GM12892 (cell line): ENCODE measurements around the gene ETS2.

Experiments used
- DNase-seq: peaks from one replicate; pipeline ENCODE4 v3.0.0; 2011; ENCODE audit not compliant: insufficient read length
- FAIRE-seq: peaks from 2 replicates; lab custom pipeline; 2011; peaks lifted over from hg19 to GRCh38; lab: Jason Lieb, UNC
- POLR2A ChIP-seq: IDR thresholded peaks from 2 replicates; pipeline ENCODE4 v1.6.1; 2011; ENCODE audit warnings: low read depth, low read length, control low read depth
- POLR2AphosphoS5 ChIP-seq: IDR thresholded peaks from 2 replicates; pipeline ENCODE4 v1.6.1; 2011; ENCODE audit warnings: low read depth, low read length, control low read depth
- TAF1 ChIP-seq: IDR thresholded peaks from 2 replicates; pipeline ENCODE4 v1.6.1; 2011; ENCODE audit warnings: low read depth, mild to moderate bottlenecking, control low read depth, low read length, borderline replicate concordance

ETS2 gene

DNA sequence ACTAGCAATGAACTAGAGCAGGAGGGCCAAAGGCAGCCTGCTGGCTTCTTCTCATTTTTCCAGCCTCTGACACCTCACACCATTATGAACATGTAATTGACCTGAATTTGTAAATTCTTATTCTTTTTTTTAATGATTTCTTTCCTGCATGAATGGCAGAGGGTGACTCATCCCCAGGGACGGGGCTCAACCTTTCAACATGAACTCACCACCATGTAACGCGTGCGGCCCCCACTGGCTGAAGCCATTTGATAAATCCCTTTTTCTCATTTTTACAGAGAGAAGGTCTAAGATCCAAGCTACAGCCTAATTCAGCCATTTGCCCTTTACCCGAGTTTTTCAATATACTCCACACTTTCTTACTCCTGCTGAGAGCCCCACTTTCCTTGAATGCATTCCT, 9.3 kb upstream of the ETS2 start:
- TF ChIP-seq POLR2A (no peak), POLR2AphosphoS5 (no peak), TAF1 (no peak)
- DNase-seq (no peak), FAIRE-seq (no peak)

DNA sequence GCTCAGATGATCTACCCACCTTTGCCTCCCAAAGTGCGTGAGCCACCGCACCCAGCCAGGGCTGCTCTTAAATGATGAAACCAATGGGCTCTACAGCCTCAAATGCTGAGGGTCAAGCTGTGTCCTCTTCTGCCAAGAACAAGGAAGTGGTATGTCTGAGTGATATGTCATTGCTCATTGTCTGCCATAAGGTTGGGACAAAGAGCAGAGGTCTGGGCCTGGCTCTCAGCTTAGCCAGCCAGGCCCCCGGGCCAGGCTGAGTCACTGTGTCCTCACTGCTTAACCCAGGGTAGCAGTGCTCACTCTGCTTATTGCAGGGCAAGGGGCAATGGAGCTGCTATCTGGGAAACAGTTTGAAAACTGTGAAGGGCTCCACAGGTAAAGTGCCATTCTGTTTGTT, 8.3 kb upstream of the ETS2 start:
- no peak for FAIRE-seq

DNA sequence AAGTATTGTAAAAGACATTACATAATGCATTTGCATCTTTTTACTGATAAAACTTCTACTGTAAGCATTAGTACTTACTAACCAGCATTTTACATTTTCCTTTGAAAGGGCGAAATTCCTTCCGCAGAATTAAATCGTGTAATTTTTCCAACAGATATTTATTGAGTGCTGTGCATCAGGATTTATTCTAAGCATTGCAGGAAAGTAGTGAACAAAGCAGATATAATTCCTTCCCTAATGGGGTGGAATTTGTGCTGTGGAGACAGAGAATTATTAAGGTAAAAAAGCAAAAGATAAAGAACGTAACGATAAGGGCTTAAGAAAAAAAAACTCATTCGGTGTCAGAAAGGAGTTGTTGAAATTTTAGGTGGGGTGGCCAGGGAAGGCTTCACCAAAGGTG, 7.6 kb upstream of the ETS2 start:
- FAIRE-seq (no peak), DNase-seq (no peak)
- TF ChIP-seq POLR2A (no peak), POLR2AphosphoS5 (no peak), TAF1 (no peak)

More for the DNA sequence above, 8.3 kb upstream of the ETS2 start:
- no peak for DNase-seq
- TF ChIP-seq TAF1, result no peak
- no peak for TF ChIP-seq POLR2A
- TF ChIP-seq POLR2AphosphoS5, result no peak

DNA sequence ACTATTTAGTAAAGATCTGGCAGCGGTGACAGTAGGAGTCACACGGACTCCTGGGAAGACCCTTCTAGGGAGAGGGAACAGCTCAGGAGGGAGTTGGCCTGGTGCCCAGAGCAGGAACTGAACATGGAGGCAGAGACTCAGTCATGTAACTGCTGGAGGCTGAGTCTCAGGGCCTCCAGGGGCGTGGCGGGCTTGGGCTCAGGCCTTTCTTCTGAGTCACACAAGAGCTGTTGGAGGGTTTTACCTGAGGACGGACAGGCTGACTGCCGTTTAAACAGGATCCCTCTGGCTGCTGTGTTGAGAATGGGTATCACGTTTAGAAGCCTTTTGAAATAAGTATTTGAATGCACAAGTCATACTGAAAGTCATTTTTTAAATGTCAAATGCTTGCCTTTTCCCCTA, 7.2 kb upstream of the ETS2 start:
- no peak for TF ChIP-seq POLR2AphosphoS5
- no peak for TF ChIP-seq POLR2A
- TF ChIP-seq TAF1, result no peak
- FAIRE-seq, result no peak
- no peak for DNase-seq

DNA sequence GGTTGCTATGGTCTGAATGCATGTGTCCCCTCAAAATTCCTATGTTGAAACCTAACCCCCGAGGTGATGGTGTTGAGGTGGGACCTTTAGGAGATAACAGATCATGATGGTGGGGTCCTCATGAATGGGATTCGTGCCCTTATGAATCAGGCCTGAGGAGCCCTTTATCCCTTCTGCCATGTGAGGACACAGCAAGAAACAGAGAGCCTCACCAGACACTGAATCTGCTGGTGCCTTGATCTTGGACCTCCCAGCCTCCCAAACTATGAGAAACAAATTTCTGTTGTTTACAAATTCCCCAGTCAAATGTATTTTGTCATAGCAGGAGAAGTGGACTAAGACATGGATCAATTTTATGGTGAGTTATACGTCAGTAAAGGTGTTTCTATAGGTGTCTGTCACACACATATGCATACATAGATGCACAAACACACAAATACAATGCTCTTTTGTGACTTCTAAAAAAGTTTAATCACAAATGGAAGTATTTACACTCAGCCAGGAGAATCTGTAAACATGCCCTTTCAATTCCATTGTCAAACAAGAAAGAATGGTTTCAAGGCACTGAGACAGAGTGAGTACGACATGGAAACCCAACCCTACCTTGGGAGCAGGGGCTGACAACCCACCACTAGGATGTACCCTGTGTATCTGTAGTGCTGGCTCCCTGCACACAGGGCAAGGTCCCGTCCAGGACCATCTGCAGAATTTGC, 5.5 kb upstream of the ETS2 start:
- TF ChIP-seq TAF1 (no peak), POLR2AphosphoS5 (no peak), POLR2A (no peak)
- FAIRE-seq, result no peak
- DNase-seq, result no peak

DNA sequence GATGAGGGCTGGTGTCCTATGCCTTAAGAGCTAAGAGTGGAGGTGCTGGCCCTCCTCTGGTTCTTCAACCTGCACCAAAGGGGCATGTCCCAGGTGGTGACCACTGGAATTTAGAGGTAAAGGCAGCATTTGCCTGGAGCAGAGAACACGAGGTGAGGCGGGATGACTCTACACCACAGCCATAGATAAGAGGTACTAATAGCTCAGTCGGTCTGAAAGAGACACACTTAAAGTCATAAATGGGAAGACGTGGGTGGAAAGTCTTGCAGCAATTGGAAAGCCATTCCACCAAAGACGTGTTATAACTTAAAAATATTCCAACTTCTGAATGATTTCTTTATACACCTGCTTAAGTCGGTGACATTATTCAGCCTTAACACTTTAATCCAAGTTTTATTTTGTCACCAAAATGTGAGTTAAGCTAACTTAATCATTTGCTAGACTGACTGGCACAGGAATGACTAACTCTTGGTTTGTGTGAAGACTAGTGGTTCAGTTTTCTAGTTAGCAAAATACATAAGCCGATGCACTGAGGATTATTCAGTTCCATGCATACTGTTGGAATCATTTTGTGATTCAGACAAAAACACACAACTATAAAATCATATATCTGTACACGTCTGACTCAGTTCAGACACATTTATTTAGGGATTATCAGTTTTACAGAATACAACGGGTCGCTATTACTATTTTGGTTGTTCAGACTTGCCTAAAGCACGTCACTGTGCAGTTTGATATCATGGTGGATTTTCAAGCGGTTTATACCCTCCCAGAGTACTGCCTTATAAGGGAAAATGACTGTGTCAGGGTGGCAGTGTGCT, 4.6 kb upstream of the ETS2 start:
- DNase-seq (no peak), FAIRE-seq (no peak)
- TF ChIP-seq POLR2AphosphoS5 (no peak), TAF1 (no peak), POLR2A (no peak)

DNA sequence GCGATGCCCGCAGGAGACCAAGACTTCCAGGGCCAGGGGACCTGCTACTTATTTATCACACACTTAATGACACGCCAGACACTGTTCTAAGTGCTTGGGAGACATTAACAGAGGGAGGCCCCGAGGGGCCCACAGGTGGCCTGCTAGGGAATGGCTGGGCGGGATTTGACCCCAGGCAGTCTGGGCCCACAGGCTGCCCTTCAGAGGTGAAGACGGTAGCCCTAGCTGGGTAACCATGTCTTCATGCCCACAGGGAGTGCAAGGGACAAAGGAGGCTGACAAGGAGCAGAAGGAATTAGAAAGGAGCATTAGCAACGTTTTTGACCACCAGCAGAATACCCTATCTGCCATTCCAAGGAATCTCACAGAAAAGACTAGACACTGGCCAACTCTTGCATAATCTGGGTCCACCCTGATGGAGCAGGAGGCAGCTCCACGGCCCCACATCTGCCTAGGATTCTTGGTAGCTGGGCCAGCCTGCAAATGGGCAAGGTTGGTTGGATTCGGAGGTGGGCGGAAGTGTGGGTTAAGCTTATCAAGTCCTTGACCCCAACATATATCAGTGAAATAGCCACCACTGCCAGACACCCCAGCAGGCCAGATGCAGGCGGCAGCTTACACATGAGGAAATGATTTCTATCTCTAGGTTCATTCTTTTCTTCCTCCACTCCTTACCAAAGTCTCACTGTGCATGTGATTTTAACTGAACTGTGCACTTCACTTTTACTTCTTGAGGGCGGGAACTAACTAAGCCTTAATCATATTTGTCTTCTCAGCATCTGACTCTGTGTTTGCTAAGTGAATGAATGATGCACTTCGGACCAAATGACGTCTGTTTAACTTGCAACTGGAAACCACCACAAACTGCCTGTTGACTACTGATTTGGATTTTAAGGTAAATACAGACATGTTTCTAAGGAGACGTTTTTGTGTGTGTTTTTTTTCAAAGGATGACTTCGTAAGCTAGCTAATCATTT, 3.4 kb upstream of the ETS2 start:
- TF ChIP-seq POLR2A (no peak), POLR2AphosphoS5 (no peak), TAF1 (no peak)
- DNase-seq (no peak), FAIRE-seq (no peak)

DNA sequence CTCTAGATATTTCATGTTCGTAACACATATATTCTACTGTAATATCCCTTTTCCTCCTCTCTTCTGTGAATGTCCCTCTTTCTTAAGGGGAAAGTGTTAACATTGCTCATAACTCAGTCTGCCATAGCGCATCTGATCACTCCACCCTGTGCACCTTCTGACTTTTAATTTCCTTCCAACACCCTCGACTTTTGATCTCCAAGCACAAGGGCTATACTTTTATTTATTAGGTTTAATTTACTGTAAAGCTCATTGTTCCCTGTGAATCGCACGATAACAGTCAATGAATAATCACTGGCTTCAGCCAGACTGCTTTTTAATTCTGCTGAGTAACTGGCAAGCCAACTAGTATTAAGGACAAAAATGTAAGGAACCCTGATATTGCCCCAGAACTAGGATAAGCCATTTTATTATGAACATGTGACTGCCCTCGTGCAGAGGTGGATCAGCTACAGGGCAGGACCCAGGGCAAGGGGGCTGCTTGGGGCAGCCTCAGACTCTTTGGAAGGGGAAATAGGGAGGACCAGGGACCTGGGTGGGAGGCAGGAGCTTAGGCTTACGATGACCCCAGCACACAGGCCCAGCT, 2.6 kb upstream of the ETS2 start:
- FAIRE-seq, result no peak
- TF ChIP-seq POLR2AphosphoS5 (no peak), TAF1 (no peak), POLR2A (no peak)
- DNase-seq, result no peak

DNA sequence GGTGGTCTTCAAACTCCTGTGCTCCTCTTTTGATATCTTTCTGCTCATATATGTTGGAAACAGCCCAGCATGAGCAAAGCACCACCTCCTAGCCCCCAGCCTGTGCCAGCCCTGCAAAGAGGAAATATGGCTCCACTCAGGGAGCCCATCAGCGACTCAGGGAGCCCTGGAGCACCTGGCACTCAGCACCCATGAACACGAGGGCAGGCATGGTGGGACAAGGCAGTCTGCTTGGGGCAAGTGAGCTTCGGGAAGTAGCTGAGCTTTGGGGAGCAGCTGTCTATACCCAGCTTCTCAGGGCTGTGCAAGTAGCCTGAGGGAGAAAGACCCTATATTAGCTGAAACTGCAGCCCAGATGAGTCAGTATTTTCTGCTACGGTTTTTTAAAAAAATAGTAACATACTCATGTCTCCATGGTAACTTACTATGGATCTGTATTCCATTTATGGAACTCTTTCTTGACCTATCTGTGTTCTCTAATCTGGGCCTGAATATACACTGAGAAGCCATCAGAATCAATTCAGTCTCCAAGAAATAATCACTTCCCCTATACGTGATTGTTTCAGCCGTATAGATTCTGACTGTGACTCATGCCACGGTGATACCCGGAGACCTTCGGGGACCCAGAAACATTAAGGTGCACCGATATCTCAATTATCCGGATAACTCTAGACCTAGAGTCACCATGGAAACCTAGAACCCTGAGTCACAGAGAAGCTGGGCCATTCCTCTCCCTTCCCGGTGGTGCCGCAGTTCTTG, 1.5 kb upstream of the ETS2 start:
- no peak for DNase-seq
- FAIRE-seq, result no peak
- no peak for TF ChIP-seq POLR2AphosphoS5

DNA sequence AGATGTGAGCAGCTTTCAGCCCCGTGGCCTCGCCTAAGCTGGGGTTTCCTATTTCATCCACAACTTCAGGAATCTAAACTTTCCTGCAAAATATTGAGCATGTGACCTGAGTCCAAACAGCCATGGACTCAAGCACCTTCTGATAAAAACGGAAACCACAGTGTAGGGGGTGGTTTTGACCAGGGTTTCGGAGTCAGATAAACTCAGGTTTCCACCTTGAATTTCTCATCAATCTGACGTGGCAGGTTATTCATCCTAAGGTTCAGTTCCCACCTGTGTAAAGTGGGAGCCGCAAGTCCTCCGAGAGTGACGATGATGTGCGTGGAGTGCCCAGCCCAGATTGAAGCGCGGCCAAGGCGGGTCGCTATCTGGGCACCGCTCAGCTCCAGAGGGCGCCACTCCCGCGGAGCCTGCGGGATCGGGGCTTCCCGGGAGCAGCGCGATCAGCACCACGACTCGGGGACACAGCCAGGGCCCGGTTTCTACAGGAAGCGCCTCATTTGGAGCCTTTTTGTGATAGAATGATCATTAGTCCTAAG, 871 bp upstream of the ETS2 start:
- FAIRE-seq, result no peak

More for the DNA sequence above, 871 bp upstream of the ETS2 start:
- DNase-seq, result no peak
- TF ChIP-seq TAF1 (no peak), POLR2AphosphoS5 (no peak), POLR2A (no peak)
